ENCODE data around the gene CTNNBIP1.

The CTNNBIP1 gene

GRCh38 chr1:9852004-9852403 is 58.1 kb downstream of the CTNNBIP1 start:
- POLR2A ChIA-PET, result interaction anchor here (0.6 kb wide), 2 partner anchors 10 to 97 kb away, joined by 3 to 4 read pairs; no protein-coding TSS in a partner anchor
- H3K4me3 ChIP-seq (ENCODE audit: low read depth, low read length), result no peak overlapping the region
- peaks cover 3% of the 10 kb centered on the region; the same call in 1 of the 2 replicates for H3K4me1 ChIP-seq (ENCODE audit: control insufficient read depth, insufficient read depth, low read length)
- H3K27ac ChIP-seq (ENCODE audit: extremely low read depth, low read depth, low read length), result no peak overlapping the region
- CTCF ChIA-PET, result interaction anchor here (0.7 to 2.6 kb wide), 4 partner anchors 14 to 68 kb away, joined by 3 to 8 read pairs (median 5); no protein-coding TSS in a partner anchor
- no peak for TF ChIP-seq ZNF138 (tag by site-specific recombination; IDR thresholded peaks at IDR 0.05; ENCODE audit: borderline replicate concordance)
- TF ChIP-seq TRIM28 (IDR thresholded peaks at IDR 0.05; ENCODE audit: borderline replicate concordance, low read length), result no peak
- no peak for TF ChIP-seq FEZF1 (tag by site-specific recombination; IDR thresholded peaks at IDR 0.05)
- no peak for TF ChIP-seq SP7 (tag by site-specific recombination; IDR thresholded peaks at IDR 0.05)
- no peak for TF ChIP-seq ZNF146 (tag by site-specific recombination; IDR thresholded peaks at IDR 0.05)
- no peak for TF ChIP-seq ZNF248 (tag by site-specific recombination; IDR thresholded peaks at IDR 0.05)
- no peak for TF ChIP-seq WT1 (tag by site-specific recombination; IDR thresholded peaks at IDR 0.05)
- TF ChIP-seq YY2 (tag by site-specific recombination; IDR thresholded peaks at IDR 0.05), result no peak
- no peak for TF ChIP-seq SALL2 (tag by site-specific recombination; IDR thresholded peaks at IDR 0.05; ENCODE audit: borderline replicate concordance)
- TF ChIP-seq ZNF658 (tag by site-specific recombination; IDR thresholded peaks at IDR 0.05), result no peak
- TF ChIP-seq ZNF776 (tag by site-specific recombination; IDR thresholded peaks at IDR 0.05; ENCODE audit: borderline replicate concordance), result no peak
- TF ChIP-seq, protein P1, sequence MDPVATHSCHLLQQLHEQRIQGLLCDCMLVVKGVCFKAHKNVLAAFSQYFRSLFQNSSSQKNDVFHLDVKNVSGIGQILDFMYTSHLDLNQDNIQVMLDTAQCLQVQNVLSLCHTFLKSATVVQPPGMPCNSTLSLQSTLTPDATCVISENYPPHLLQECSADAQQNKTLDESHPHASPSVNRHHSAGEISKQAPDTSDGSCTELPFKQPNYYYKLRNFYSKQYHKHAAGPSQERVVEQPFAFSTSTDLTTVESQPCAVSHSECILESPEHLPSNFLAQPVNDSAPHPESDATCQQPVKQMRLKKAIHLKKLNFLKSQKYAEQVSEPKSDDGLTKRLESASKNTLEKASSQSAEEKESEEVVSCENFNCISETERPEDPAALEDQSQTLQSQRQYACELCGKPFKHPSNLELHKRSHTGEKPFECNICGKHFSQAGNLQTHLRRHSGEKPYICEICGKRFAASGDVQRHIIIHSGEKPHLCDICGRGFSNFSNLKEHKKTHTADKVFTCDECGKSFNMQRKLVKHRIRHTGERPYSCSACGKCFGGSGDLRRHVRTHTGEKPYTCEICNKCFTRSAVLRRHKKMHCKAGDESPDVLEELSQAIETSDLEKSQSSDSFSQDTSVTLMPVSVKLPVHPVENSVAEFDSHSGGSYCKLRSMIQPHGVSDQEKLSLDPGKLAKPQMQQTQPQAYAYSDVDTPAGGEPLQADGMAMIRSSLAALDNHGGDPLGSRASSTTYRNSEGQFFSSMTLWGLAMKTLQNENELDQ (tag by site-specific recombination; IDR thresholded peaks at IDR 0.05; ENCODE audit: low read depth), result no peak
- no peak for TF ChIP-seq SCRT1 (tag by site-specific recombination; IDR thresholded peaks at IDR 0.05; ENCODE audit: borderline replicate concordance)
- no peak for TF ChIP-seq ZNF133 (tag by site-specific recombination; IDR thresholded peaks at IDR 0.05)
- no peak for TF ChIP-seq ZNF10 (tag by site-specific recombination; IDR thresholded peaks at IDR 0.05)
- TF ChIP-seq ZNF830 (tag by site-specific recombination; IDR thresholded peaks at IDR 0.05; ENCODE audit: low read depth), result no peak
- TF ChIP-seq PATZ1 (tag by site-specific recombination; IDR thresholded peaks at IDR 0.05), result no peak
- TF ChIP-seq ZNF175 (tag by site-specific recombination; IDR thresholded peaks at IDR 0.05), result no peak
- TF ChIP-seq ZNF677 (tag by site-specific recombination; IDR thresholded peaks at IDR 0.05), result no peak
- TF ChIP-seq ZNF398 (tag by site-specific recombination; IDR thresholded peaks at IDR 0.05), result no peak
- peaks cover 0 to 4% of the 10 kb centered on the region in 2 experiments; a peak in 1 of 3 replicates for H3K36me3 ChIP-seq (ENCODE audit: control insufficient read depth in 2 of 2, insufficient read depth in 1 of 2, low read length in 2 of 2)
- H3K9me3 ChIP-seq (ENCODE audit: control insufficient read depth, insufficient read depth, low read depth, low read length), result no peaks in the 10 kb centered on the region

Measured in HEK293 (cell line).